Activated naive CD4-positive, alpha-beta T cell treated with anti-CD3 and anti-CD28 coated beads, Interleukin-2, amount 50 U/mL, for 72 hours (primary cell): ENCODE results near the gene TRABD. TPM values are rescaled to one million over a fixed set of nuclear protein-coding genes. Genes with fewer than 3 reads are reported as not detected.
A peak's percentile ranks its signal among the peaks of the same experiment; 100 is the strongest.

Experiments
- ATAC-seq, 2 donors: fragments of 150-1000 bp; cut with Tn5 transposase; 2 replicates each; pipeline ENCODE4 v1.10.0; 2021; ENCODE audit warnings: mild to moderate bottlenecking in 2 of 2, moderate library complexity in 2 of 2
- DNase-seq, 2 donors: peaks; one replicate each; pipeline ENCODE4 v3.0.0; 2021 to 2022; ENCODE audit warnings: low spot score in 2 of 2
- H3K27ac Mint-ChIP-seq, 2 donors: one replicate each; pipeline ENCODE4 v1.8.0; 2022; ENCODE audit warnings: mild to moderate bottlenecking in 2 of 2, mixed read lengths in 2 of 2
- H3K36me3 Mint-ChIP-seq, 2 donors: one replicate each; pipeline ENCODE4 v1.8.0; 2022; ENCODE audit warnings: mixed read lengths in 2 of 2
- H3K9me3 Mint-ChIP-seq, 2 donors: one replicate each; pipeline ENCODE4 v1.8.0; 2022; ENCODE audit warnings: mixed read lengths in 2 of 2
- total RNA-seq, 2 donors: library from RNA; stranded (reverse); gene quantifications; one replicate each; pipeline ENCODE4 v1.2.3, GENCODE V29; 2022

The TRABD gene
- total RNA-seq, 2 donors from 2014 or later = 84.4 to 98.2 TPM

- Mint-ChIP-seq H3K9me3 (no peaks in the 10 kb centered on the region), H3K27ac (peak overlapping the region in 1 of 2 donors; percentile 82), H3K36me3 (no peaks in the 10 kb centered on the region)
- no peak for ATAC-seq
- no peak for DNase-seq
These were observed 42.0 kb downstream of the TRABD start for GRCh38 chr22:50227579-50228215.

- no peak for ATAC-seq
- H3K36me3 Mint-ChIP-seq = no peaks in the 10 kb centered on the region
- H3K9me3 Mint-ChIP-seq = no peaks in the 10 kb centered on the region
- H3K27ac Mint-ChIP-seq = peak overlapping the region in 1 of 2 donors; percentile 63
- DNase-seq = no peak
These were observed 42.7 kb downstream of the TRABD start for GRCh38 chr22:50228366-50228765.

DNA sequence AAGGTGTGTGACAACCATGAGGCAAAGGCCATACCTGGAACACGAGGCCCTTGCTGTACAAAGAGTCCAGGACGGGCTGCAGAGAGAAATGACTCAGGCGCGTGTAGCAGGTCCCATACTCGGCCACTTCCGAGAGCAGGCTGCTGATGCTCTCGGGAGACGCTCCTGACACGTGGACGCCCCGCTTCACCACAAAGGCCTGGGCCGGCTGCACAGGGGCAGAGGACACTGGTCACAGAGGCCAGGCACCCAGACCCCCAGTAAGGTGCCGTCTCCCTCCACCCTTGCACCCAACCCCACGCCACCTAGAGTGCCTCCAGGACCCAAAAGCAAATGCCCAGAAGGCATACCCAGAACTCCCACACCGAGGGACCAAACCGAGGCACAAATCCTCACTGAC lies 43.7 kb downstream of the TRABD start:
- DNase-seq (no peak), ATAC-seq (no peak)
- Mint-ChIP-seq H3K9me3 (no peaks in the 10 kb centered on the region), H3K27ac (peak overlapping the region; percentile 8 to 55), H3K36me3 (peaks cover 0 to 9% of the 10 kb centered on the region in 2 donors)

- Mint-ChIP-seq H3K27ac (no peak overlapping the region), H3K9me3 (no peaks in the 10 kb centered on the region), H3K36me3 (peaks cover 0 to 21% of the 10 kb centered on the region in 2 donors)
- ATAC-seq = no peak
- no peak for DNase-seq
These were observed 46.9 kb downstream of the TRABD start for GRCh38 chr22:50232481-50233151.

GRCh38 chr22:50233223-50233622 lies 47.5 kb downstream of the TRABD start:
- ATAC-seq = no peak
- DNase-seq = no peak
- H3K27ac Mint-ChIP-seq = peak overlapping the region in 1 of 2 donors; percentile 50
- no peaks in the 10 kb centered on the region for H3K9me3 Mint-ChIP-seq
- H3K36me3 Mint-ChIP-seq = peaks cover 0 to 21% of the 10 kb centered on the region in 2 donors

DNA sequence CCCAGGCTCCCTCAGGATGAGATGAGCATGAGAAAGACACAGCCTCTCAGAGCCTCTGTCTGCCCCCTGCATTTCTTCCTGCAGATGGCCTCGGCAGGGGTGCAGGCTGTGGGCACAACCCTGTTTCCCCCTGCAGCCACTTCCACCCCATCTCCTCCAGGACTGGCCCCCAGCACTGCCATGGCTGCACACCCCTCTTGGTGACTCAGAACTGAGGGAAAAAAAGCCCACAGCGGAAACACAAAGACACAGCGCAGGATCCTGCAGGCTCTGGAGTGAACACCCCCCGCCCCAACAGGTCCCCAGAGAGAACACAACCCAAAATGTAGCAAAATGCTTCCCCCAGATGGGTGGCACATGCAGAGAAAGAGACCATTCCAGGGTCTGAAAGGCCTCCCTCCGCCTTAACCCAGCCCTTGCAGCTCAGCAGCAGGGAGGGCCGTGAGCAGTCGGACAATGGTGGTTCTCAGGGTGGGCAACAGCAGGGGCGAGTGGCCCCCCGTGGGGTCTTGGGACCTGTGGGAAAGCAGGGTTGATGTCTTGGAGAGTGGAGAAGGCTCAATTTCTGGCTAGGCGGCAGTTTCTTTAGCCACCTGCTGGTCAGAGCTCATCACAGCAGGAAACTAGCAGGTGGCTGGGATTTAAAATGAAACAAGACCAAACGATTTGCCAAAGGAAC lies 51.2 kb downstream of the TRABD start:
- DNase-seq (no peak), ATAC-seq (no peak)
- Mint-ChIP-seq H3K9me3 (no peaks in the 10 kb centered on the region), H3K27ac (peak overlapping the region in 1 of 2 donors; percentile 54), H3K36me3 (peaks cover 0 to 21% of the 10 kb centered on the region in 2 donors)

GRCh38 chr22:50238755-50239154 lies 53.0 kb downstream of the TRABD start:
- no peaks in the 10 kb centered on the region for H3K9me3 Mint-ChIP-seq
- H3K27ac Mint-ChIP-seq = no peak overlapping the region
- H3K36me3 Mint-ChIP-seq = peaks cover 2 to 21% of the 10 kb centered on the region in 2 donors
- DNase-seq (no peak), ATAC-seq (no peak)

GRCh38 chr22:50242406-50242949 lies 56.8 kb downstream of the TRABD start:
- H3K27ac Mint-ChIP-seq = peak overlapping the region in 1 of 2 donors; percentile 41
- DNase-seq (no peak), ATAC-seq (no peak)
- no peaks in the 10 kb centered on the region for H3K9me3 Mint-ChIP-seq
- peaks cover 17% of the 10 kb centered on the region in 2 donors for H3K36me3 Mint-ChIP-seq

DNA sequence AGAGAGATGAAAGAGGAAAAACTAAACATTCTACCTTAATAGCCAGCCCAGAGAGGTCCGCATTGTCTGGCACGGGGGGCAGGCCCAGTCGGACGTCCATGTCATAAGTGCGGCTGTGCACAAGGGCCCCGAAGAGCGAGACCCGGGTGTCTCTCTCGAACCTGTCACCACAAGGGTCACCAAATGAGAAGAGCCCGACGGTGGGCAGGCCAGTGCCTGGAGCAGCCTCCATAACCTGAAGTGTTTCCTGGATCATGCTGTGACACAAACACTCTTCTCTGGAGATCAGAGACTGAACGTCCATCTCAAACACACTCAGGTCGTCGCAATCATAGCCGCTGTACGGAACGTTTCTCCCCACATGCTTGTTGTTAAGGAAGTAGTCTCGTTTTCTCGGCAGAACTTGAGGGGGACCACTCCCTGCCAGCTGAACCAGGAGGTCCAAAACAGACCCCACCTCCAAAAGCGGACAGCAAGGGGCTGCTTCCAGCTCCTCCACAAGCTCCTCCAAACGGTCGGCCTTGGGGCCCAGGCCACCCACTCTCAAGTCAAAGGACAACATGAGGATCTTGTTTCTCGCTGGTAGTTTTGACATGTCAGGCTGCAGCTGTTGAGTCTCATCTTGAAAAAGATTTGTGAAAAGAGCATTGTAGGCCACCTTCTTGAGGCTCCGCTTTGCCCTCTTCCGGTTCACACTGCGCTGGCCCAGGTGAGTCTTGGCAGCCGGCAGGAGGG lies 58.1 kb downstream of the TRABD start:
- H3K36me3 Mint-ChIP-seq = peaks cover 17% of the 10 kb centered on the region in 2 donors
- ATAC-seq (no peak), DNase-seq (no peak)
- peak overlapping the region; percentile 90 to 100 for H3K27ac Mint-ChIP-seq
- H3K9me3 Mint-ChIP-seq = no peaks in the 10 kb centered on the region

- DNase-seq (peak; percentile 91 to 93), ATAC-seq (peak; percentile 89 to 93)
- peak within 1 kb of the TSS; percentile 90 to 100 for H3K27ac Mint-ChIP-seq
- no peaks in the 10 kb centered on the region for H3K9me3 Mint-ChIP-seq
- peaks cover 17% of the 10 kb centered on the region in 2 donors for H3K36me3 Mint-ChIP-seq
These were observed 58.9 kb downstream of the TRABD start, which contains the start of gene TUBGCP6 for GRCh38 chr22:50244420-50245213. Gene TUBGCP6 (minus strand): TSS chr22:50245023. CDS start chr22:50244459, 564 bp downstream.

DNA sequence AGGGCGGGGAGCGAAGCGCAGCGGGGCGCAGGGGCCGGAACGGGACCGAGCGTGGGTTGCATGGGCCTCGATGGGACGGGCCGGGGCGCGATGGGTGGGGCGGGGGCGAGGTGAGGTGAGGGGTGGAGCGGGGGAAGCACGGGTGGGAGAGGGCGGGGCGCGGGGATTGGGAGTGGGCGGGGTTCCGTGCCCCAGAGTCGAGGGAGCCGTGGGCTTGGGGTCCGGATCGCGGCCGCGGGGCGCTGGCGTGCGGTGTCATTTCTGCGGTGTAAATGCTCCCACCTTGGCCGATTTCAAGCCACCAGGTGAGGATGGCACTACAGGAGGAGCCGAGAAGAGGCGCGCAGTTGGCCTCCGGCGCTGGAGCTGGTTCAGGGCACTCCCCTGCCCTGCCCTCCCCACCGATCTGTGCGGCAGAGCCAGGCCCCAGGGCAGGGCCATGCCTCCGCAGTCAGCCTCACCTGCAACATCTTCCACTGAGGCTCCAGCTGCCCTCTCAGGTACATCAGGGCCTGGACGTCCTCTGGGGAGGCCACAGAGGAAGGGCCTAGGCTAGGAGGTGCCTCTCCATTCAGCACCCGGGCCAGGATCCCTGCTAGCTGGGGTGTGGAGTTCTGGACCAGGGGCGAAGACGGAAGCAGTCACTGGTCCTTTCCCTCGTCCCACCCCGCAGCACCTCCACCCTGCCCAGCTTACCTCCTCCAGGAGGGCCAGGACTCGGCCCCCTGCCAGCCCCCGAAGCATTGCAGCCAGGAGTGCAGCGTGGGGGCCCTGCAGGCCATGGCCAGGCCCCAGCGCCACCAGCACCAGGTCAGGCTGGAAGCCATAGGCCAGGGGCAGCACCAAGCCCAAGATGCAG lies 59.7 kb downstream of the TRABD start:
- H3K36me3 Mint-ChIP-seq = peaks cover 17% of the 10 kb centered on the region in 2 donors
- DNase-seq (no peak), ATAC-seq (peak in 1 of 2 donors; percentile 2)
- H3K9me3 Mint-ChIP-seq = no peaks in the 10 kb centered on the region
- H3K27ac Mint-ChIP-seq = peak overlapping the region; percentile 90 to 100

DNA sequence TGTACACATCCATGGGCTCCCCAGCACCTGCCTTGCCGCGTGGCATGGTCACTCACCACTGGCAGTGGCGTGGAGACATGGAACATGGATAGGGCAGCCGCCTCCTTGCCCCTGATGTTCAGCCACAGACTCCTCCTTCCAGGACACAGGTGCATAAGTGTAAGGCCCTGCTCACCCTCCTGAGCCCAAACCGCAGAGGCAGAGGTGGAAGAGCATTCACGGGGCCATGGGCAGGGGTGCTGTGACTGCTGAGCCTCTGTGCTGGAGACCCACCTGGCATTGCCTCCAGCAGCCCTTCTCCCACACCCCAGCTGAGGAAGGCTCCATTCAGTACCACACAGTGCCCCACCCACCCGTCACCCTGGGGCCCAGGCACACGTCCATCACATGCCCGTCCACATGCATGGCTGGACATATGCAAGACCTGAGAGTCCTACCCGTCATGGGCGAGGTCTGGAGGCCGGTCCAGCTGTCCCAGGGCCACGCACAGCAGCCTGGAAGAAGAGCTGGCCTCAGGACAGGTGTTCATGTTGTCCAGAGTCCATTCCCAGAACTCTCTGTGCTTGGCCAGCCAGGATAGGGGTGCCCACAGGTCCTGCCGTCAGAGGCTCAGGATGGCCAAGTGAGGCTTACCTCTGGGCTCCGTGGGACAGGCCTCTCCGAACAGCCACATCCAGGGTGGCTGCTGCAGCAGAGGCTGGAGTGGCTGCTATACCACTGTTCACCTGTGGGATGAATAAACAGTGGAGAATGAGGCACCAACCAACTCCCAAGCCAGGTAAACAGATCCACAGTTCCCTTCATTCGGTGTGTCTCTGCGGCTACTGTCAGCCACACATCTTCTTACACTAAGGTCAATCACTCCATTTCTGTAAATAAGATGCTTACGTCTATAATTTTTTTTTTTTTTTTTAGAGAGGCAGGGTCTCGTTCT lies 60.8 kb downstream of the TRABD start:
- Mint-ChIP-seq H3K27ac (peak overlapping the region in 1 of 2 donors; percentile 90), H3K36me3 (peaks cover 17% of the 10 kb centered on the region in 2 donors), H3K9me3 (no peaks in the 10 kb centered on the region)
- no peak for ATAC-seq
- DNase-seq = no peak

DNA sequence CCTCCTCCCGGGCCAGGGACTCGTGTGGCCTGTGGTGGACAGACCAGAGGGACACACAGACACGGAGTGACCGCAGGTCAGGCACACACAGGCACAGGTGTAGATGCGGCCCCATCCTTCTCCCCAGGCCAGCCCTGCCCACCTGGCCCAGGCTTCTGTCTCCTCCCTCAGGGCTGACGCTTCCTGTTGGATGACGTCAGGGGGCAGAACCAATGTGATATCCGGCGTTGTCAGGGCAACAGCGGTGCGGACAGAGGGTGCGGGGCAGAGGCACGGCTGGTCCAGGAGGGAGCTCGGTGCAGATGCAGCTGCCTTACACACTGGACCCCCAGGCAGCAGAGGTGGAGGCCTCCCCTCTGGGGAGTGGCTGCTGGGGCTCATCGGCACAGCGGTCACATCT lies 62.0 kb downstream of the TRABD start:
- ATAC-seq (no peak), DNase-seq (no peak)
- Mint-ChIP-seq H3K36me3 (peaks cover 17% of the 10 kb centered on the region in 2 donors), H3K9me3 (no peaks in the 10 kb centered on the region), H3K27ac (peak overlapping the region in 1 of 2 donors; percentile 85)
